Left lung (tissue), 10 donors: ENCODE results near the gene MICA. TPM values are rescaled to one million over a fixed set of nuclear protein-coding genes. Genes with fewer than 3 reads are reported as not detected.

Source experiments
- ATAC-seq: fragments of 200-7000 bp; cut with Tn5 transposase; one replicate; pipeline ENCODE4 v1.9.1; 2020; ENCODE audit warnings: moderate library complexity
- DNase-seq, 4 donors: peaks; one replicate each; pipeline ENCODE4 v3.0.0-alpha.2; 2013 to 2020
- H3K27ac ChIP-seq, 2 donors: fragments of 200-600 bp; sonication (generic) in 1 of 2; one replicate each; pipeline versions ENCODE4 v1.5.0 to v1.8.0; 2020 to 2021
- H3K27me3 ChIP-seq, 2 donors: fragments of 200-600 bp; sonication (generic) in 1 of 2; one replicate each; pipeline versions ENCODE4 v1.5.0 to v1.8.0; 2020 to 2021
- H3K36me3 ChIP-seq, 2 donors: fragments of 200-600 bp; sonication (generic) in 1 of 2; one replicate each; pipeline versions ENCODE4 v1.5.0 to v1.8.0; 2020 to 2021
- H3K4me1 ChIP-seq, 2 donors: fragments of 200-600 bp; one replicate each; pipeline ENCODE4 v1.8.0; 2021
- H3K4me3 ChIP-seq, 2 donors: fragments of 200-600 bp; sonication (generic) in 1 of 2; one replicate each; pipeline versions ENCODE4 v1.5.0 to v1.8.0; 2020 to 2021; ENCODE audit warnings: mild to moderate bottlenecking in 1 of 2
- H3K9me3 ChIP-seq, 2 donors: fragments of 200-600 bp; sonication (generic) in 1 of 2; one replicate each; pipeline versions ENCODE4 v1.5.0 to v1.8.0; 2020 to 2021
- CTCF ChIP-seq, 2 donors: fragments of 200-600 bp; sonication (generic) in 1 of 2; IDR thresholded peaks; one replicate each; pipeline versions ENCODE4 v1.5.0 to v1.8.0; 2021; ENCODE audit warnings: antibody characterized with exemption in 2 of 2
- intact Hi-C, 2 donors: fragments of 100-400 bp; cut with DNase I; formaldehyde crosslinking; loops; one replicate each; pipeline versions ENCODE4 v1.11.2 to v1.14.2; 2022
- polyA plus RNA-seq, 6 donors: library from polyadenylated mRNA; unstranded; fragments of 120-200 nt; gene quantifications; one replicate each; pipeline ENCODE4 v1.2.1, GENCODE V29; 2013; ENCODE audit not compliant: insufficient read length in 6 of 6
- total RNA-seq, 2 donors: library from RNA; stranded (reverse); fragmentation: NEBNext Ultra II Directional; extraction: Animal tissue kit (Norgen Biotek cat#: 25700); gene quantifications; one replicate each; pipeline ENCODE4 v1.2.1, GENCODE V29; 2021
- donor health status: DM: no; HTN: yes; CAD: no.
- donor health status: DM: no; HTN: no; CAD: no.

MICA gene
- total and polyA plus RNA-seq, 8 donors: 10.2 to 30.1 (median 15.6) TPM

- Histone ChIP-seq H3K36me3 (peaks cover 0 to 34% of the 10 kb centered on the region in 2 donors), H3K27ac (peak overlapping the region in 1 of 2 donors; percentile 95), H3K4me3 (peak overlapping the region; percentile 17 to 88), H3K27me3 (no peaks in the 10 kb centered on the region), H3K9me3 (no peaks in the 10 kb centered on the region), H3K4me1 (peaks cover 3 to 43% of the 10 kb centered on the region in 2 donors)
- intact Hi-C loops: no loop called here
- no peak for TF ChIP-seq CTCF (IDR thresholded peaks at IDR 0.05)
- peak in 3 of 4 donors; percentile 42 to 90 (median 45) for DNase-seq
- ATAC-seq: peak; percentile 68
These were observed 47.0 kb upstream of the MICA start for GRCh38 chr6:31356216-31356945.

- Histone ChIP-seq H3K4me3 (peak within 1 kb of the TSS; percentile 17 to 88), H3K36me3 (peaks cover 0 to 34% of the 10 kb centered on the region in 2 donors), H3K9me3 (no peaks in the 10 kb centered on the region), H3K27ac (peak within 1 kb of the TSS in 1 of 2 donors; percentile 95), H3K4me1 (peaks cover 3 to 43% of the 10 kb centered on the region in 2 donors), H3K27me3 (no peaks in the 10 kb centered on the region)
- intact Hi-C loops: no loop called here
- TF ChIP-seq CTCF (IDR thresholded peaks at IDR 0.05): no peak
- DNase-seq: peak; percentile 80 to 92 (median 86)
- ATAC-seq: peak; percentile 94
These were observed 46.4 kb upstream of the MICA start, which contains the start of gene HLA-B for GRCh38 chr6:31356946-31357466. Gene HLA-B (minus strand): TSS chr6:31357179. CDS start chr6:31357158, 21 bp downstream.

- Histone ChIP-seq H3K9me3 (no peaks in the 10 kb centered on the region), H3K4me3 (peak overlapping the region in 1 of 2 donors; percentile 88), H3K36me3 (peaks cover 0 to 32% of the 10 kb centered on the region in 2 donors), H3K27ac (peak overlapping the region in 1 of 2 donors; percentile 95), H3K27me3 (no peaks in the 10 kb centered on the region), H3K4me1 (peaks cover 3 to 41% of the 10 kb centered on the region in 2 donors)
- intact Hi-C loops: no loop called here
- DNase-seq (no peak), ATAC-seq (no peak)
- no peak for TF ChIP-seq CTCF (IDR thresholded peaks at IDR 0.05)
These were observed 45.5 kb upstream of the MICA start for GRCh38 chr6:31357886-31358285.

- peaks cover 3 to 37% of the 10 kb centered on the region in 2 donors for H3K4me1 ChIP-seq
- H3K27me3 ChIP-seq: no peaks in the 10 kb centered on the region
- peaks cover 0 to 28% of the 10 kb centered on the region in 2 donors for H3K36me3 ChIP-seq
- H3K9me3 ChIP-seq: no peaks in the 10 kb centered on the region
- H3K4me3 ChIP-seq: peak overlapping the region in 1 of 2 donors; percentile 88
- intact Hi-C loops: no loop called here
- peak overlapping the region in 1 of 2 donors; percentile 95 for H3K27ac ChIP-seq
- ATAC-seq: no peak
- no peak for TF ChIP-seq CTCF (IDR thresholded peaks at IDR 0.05)
- DNase-seq: no peak
These were observed 45.1 kb upstream of the MICA start for GRCh38 chr6:31358302-31358701.

GRCh38 chr6:31359581-31359980 lies 43.8 kb upstream of the MICA start:
- Histone ChIP-seq H3K4me3 (no peak overlapping the region), H3K36me3 (peaks cover 0 to 15% of the 10 kb centered on the region in 2 donors), H3K27ac (no peak overlapping the region), H3K27me3 (no peaks in the 10 kb centered on the region), H3K4me1 (peaks cover 3 to 28% of the 10 kb centered on the region in 2 donors), H3K9me3 (no peaks in the 10 kb centered on the region)
- TF ChIP-seq CTCF (IDR thresholded peaks at IDR 0.05): no peak
- no peak for ATAC-seq
- DNase-seq: no peak
- intact Hi-C loops: no loop called here
